GM12872 (cell line): Measurements from ENCODE around the gene PCED1B.

Source experiments
- CTCF ChIP-seq: IDR thresholded peaks from 3 replicates; pipeline ENCODE4 v1.5.1; 2011; ENCODE audit warnings: low read depth, mild to moderate bottlenecking, low read length, moderate library complexity; ENCODE audit not compliant: insufficient read depth

Gene PCED1B

GRCh38 chr12:47102406-47102805, 23.0 kb downstream of the PCED1B start:
- no peak for TF ChIP-seq CTCF

GRCh38 chr12:47102845-47103651, 23.6 kb downstream of the PCED1B start:
- TF ChIP-seq CTCF, result no peak

- TF ChIP-seq CTCF, result no peak
These were observed 26.7 kb downstream of the PCED1B start for GRCh38 chr12:47105914-47106674.

GRCh38 chr12:47107446-47107845, 28.0 kb downstream of the PCED1B start:
- no peak for TF ChIP-seq CTCF

GRCh38 chr12:47107926-47108325, 28.5 kb downstream of the PCED1B start:
- no peak for TF ChIP-seq CTCF

- TF ChIP-seq CTCF, result no peak
These were observed 30.7 kb downstream of the PCED1B start for GRCh38 chr12:47110011-47110541.

- TF ChIP-seq CTCF, result no peak
These were observed 31.4 kb downstream of the PCED1B start for GRCh38 chr12:47110718-47111391.
